HS-5 (cell line): ENCODE data around the gene CACNA1F.

Source experiments
- DNase-seq: peaks from one replicate; pipeline ENCODE4 v3.0.0-alpha.2; 2012; ENCODE audit warnings: low read depth

The CACNA1F gene

DNA sequence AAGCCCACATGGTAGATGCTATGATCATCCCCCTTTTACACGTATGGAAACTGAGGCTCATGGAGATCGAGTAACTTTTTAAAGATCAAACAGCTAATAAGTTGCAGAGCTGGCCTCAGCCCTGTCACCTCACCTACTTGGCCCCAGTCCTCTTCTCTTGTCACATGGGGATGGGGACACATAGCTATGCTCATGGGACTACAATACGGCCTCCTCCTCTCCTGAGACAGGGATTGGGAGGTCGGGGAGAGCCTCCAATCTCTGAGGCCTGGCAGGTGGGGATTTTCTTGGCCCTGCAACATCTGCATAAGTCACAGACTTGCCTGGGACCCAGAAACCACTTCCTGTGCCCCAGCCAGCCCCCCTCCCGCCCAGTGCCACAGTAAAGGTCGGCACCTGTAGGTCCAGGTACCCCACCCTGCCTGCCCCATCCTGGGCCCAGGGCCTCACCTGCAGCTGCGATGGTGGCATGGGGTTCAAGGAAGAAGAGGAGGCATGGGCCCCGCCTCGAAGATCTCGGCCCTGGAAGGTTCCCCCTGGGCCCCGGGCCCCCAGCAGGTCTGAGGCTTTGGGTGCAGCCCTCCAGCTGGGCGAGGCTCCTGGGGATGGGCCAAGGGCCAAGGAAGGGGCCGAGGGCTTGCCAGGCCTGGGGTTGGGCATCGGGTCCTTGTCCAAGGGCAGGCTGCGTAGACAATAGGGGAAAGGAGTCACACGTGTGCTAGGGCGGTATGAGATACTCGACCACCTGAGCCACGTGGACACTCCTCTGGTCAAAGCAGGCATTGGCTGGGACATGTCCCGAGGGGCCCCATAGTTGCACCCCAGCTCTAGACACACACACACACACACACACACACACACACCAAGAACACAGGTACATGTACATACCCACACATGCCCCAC, 25.0 kb upstream of the CACNA1F start:
- no peak for DNase-seq

DNA sequence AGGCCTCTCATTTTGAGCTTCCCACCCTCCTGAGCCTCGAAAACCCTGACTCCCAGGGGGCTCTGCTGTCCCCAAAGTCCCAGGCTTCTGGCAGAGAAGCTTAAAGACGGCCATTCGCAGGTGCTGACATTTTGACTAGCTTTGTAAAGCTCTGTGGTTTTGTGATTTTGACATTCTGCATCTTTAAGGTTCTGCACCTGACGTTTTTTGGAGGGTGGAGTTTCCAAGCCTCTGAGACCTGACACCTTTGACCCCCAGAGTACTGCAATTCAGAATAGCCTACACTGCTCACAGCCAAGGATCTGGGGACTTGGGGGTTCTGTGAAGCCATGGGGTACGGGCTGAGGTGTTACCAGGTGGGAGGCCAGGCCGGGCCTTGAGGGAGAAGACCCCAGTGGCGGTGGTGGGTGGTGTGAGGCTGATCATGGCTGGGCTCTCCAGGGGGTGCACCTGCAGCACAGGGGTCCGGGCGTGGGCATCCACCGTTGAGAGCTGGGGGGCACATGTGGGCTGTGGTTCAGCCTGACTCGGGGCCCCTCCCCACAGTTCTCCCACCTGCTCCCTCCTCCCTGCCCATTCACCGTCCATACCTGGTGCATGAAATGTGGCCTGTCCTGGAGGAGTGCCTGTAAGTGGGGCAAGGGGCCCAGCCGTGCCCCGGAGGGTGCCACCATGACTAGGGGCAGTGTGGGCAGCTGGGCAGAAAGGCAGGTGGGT, 24.1 kb upstream of the CACNA1F start:
- no peak for DNase-seq

DNA sequence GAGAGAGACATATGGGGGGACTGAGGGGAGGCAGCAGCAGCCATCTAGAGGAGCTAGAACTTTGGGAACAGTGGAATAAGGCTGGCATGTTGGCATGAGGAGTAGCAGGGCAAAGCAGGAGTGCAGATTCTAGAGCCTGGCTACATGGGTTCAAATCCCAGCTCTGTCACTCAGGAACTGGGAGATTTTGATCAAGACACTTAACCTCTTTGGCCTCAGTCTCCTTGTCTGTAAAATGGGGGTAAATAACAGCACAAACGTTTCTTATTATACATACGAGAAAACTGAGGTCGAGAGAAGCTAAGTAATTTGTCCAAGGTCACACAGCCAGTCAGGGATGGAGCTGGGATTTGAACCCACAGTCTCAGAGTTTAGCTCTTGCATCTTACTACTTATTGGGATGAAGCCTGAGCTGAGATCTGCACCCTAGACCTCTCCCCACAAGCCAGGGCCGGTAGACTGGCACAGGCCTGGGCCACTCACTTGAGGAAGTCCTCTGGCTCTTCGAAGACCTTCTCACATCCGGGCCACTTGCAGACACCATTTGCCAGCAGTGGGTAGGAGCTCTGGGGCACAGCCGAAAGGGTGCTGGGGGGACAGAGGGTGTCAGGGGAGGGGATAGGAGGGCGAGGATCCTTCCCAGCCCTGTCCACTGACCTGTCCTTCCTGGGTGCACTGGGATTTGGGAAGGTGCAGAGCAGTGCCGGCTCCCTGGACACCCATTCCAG, 23.3 kb upstream of the CACNA1F start:
- DNase-seq, result no peak

DNA sequence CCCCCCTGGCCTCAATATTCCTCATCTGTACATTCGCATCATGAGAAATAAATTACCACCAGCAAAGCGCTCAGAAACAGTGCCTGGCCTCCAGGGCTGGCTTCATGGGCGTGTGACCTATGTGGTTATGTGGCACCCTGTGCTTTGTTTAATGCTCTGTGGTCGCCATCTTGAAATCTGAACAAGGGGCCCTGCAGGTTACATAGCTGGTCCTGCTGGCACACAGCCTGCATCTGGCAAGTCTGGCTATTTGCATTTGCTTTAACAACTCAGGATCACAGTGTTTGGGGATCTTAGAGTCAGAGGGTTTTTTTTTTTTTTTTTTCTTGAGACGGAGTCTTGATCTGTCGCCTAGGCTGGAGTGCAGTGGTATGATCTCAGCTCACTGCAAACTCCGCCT, 21.5 kb upstream of the CACNA1F start:
- DNase-seq, result no peak

DNA sequence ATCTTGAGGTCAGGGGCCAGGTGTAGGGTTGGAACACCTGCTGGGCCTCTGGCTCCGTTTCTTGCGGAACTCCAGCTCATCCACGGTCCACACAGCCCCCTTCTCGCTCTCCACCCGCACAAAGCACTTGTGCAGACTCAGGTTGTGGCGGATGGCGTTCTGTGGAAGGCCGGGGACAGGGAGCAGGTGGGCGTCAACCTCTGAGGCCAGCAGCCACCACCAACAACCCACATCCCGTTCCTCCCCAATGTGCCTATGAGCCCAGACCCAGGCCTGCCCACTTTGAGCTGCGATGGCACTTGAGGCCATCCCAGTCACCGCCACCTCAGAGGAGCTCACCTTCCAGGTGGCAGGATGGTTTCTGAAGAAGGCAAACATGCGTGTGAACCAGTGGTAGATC, 18.2 kb upstream of the CACNA1F start:
- no peak for DNase-seq

DNA sequence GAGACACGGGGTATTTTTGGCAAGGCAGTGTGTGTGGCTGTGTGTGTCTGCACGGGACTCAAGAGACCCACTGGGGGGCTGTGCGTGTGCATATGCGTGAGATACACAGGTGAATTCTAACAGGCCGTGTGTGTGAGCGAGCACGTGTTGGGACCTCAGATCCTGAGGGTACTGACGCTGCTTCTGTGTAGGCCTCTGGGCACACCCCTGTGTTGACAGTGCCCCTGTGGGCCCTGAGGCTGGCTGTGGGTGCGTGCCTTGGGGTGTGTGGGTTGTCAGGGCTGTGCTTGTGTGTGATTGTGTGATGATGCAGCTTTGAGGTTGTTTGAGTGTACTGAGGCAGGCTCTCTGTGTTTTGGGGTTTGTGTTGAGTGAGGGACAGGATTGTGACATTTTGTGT, 17.4 kb upstream of the CACNA1F start:
- no peak for DNase-seq

DNA sequence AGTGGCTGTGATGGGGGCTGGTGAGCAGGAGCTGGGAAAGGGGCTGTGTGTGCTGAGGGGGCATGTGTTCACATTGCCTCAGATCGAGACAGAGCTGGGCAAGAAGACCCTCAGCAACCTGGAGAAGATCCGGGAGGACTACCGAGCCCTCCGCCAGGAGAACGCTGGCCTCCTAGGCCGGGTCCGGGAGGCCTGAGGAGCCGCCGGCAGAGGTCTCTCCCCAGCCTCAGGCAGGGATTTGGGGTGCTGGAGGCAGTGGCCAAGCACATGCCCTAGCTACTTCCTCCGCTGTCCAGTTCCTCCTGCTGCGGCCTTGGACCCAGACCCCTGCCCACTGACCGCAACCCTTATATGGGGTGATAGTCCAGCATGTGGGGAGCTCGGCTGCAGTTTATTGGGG, 16.9 kb upstream of the CACNA1F start:
- DNase-seq, result no peak

DNA sequence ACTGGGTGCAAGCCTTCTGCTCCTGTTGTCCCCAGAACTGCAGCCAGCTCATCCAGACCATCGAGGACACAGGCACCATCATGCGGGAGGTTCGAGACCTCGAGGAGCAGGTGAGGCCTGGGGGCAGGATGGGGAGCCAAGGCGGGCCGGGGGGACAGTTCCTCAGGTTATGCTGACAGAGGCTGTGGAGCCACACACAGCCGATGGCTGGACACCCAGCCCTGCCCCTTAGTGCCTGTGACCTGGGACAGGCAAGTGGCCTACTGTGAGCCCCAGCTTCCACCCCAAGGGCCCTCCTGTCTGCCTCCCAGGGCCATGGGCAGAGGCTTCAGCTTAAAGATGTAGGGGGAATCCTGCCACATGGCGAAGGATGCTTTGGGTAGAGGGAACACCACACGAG, 16.5 kb upstream of the CACNA1F start:
- no peak for DNase-seq

DNA sequence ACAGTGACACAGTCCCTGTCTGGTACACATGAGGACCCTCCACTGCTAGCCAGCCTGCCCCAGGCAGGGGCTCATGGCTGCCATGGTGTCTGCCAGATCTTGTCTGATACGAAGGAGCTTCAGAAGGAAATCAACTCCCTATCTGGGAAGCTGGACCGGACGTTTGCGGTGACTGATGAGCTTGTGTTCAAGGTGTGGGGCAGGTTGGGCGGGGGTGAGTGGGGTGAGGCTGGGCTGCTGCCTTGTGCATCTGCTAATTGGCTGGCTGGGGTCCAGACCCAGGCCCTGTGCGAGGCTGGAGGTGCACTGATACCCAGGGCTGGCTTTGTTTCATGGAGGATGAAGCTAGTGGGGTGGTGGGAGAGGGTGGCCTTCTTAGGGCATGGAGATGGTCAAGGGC, 15.9 kb upstream of the CACNA1F start:
- DNase-seq, result no peak

DNA sequence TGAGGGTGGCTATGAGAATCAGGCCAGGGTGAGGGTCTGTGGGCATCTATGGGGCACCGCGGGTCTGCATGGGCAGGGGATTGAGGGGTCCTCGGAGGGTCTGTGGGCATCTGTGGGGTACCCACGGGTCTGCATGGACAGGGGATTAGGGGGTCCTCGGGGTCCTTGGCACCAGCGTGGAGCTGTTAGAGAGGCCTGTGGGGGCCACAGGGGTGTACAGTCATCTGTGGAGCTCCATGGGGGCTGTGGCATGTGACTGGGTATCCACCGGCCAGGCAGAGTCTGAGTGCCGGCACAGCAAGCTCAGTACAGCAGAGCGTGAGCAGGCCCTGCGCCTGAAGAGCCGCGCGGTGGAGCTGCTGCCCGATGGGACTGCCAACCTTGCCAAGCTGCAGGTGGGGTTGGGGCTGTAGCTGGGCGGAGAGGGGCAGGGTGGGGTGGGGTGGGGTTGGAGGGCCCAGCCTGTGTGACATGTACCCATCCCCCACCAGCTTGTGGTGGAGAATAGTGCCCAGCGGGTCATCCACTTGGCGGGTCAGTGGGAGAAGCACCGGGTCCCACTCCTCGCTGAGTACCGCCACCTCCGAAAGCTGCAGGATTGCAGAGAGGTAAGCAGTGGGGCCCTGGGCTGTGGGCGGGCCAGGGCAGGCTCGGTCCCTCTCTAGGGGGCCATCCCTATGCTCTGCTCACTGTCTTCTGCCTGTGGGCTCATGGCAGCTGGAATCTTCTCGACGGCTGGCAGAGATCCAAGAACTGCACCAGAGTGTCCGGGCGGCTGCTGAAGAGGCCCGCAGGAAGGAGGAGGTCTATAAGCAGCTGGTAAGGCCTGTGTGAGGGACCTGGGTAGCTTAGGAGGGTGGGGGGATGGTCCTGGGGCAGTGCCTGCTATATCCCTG, 15.0 kb upstream of the CACNA1F start:
- no peak for DNase-seq

DNA sequence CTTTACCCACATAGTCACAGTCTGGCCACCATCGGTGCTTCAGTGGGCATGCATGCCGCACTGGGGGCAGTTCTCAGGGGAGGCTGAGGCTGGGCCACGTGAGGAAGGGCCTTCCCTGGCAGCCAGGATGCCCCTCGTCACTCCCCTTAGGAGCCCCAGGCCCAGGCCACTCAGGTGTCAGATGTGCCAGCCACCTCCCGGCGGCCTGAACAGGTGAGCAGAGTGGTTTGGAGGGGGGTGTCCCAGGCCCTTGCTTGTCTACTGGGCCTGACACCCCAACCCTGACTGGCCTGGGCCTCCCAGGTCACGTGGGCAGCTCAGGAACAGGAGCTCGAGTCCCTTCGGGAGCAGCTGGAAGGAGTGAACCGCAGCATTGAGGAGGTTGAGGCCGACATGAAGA, 14.2 kb upstream of the CACNA1F start:
- no peak for DNase-seq

DNA sequence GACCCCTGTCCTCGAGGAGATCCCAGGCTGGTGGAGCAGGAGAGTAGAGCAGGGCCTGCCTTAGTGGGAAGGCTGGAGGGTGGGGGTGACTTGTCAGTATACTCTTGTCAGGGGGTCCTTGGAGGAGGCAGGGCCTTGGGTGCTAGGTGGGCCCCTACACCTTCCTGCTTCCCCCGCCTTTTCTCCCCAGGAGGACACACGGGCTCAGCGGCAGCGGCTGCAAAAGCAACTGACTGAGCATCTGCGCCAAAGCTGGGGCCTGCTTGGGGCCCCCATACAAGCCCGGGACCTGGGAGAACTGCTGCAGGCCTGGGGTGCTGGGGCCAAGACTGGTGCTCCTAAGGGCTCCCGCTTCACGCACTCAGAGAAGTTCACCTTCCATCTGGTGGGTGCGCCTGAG, 13.4 kb upstream of the CACNA1F start:
- no peak for DNase-seq

DNA sequence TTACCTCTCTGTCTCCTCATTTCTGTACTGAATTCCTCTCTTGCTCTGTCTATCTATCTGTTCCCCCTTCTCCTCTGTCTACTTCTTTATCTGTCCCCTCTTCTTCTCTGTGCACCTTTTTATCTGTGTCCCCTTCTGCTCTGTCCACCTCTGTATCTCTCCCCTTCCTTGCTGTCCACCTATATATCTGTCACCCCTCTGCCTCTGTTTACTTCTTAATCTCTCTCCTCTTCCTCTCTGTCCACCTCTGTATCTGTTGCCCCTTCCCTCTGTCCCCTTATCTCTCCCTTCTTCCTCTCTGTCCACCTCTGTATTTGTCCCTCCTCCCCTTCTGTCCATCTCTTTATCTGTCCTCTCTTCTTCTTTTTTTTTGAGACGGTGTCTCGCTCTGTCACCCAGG, 11.1 kb upstream of the CACNA1F start:
- no peak for DNase-seq

DNA sequence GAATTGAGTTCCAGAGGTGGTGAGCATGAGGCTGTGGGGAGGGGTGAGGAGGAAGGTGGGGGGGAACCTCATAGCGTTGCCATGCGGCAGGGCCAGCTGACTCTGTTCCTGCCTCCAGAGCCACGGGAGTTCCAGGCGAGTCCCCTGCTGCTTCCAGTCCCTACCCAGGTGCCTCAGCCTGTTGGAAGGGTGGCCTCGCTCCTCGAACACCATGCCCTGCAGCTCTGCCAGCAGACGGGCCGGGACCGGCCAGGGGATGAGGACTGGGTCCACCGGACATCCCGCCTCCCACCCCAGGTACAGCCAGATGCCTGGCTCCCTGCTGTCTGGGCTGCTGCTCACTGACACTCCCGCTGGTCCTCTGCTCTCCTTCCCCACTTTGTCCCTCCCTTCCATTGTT, 10.0 kb upstream of the CACNA1F start:
- no peak for DNase-seq

DNA sequence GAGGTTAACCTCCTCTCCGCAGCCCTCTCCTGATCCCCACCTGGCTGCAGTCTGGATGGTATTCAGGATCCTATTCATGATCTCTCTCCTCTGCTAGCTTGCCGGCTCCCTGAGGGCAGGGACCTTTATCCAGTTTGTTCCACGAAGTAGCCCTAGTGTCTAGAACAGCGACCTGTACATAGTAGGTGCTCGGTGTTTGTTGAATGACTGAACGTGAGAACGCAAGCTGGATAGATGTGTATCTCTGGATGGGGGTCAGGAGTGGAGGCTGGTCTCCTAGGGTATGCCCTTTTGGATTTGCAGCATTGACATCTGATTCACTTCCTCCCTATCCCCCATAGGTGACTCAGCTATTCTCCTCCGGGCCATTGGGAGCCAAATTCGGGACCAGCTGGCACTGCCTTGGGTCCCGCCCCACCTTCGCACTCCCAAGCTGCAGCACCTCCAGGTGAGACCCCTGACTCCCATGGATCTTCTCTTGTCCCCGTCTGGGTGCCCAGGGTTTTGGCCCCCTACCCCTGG, 9.5 kb upstream of the CACNA1F start:
- DNase-seq, result no peak

DNA sequence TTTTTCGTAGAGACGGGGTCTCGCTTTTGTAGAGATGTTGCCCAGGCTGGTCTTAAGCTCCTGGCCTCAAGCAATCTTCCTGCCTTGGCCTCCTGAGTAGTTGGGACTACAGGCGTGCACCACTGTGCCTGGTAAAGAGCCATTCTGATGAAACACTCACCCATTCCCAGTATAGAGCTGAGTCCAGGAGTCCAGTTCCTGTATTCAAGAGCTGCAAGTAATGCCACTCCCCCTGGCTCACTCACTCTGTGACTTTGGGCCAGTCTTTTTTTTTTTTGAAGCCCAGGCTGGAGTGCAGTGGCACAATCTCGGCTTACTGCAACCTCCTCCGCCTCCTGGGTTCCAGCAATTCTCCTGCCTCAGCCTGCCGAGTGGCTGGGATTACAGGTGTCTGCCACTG, 5.6 kb upstream of the CACNA1F start:
- DNase-seq, result no peak

DNA sequence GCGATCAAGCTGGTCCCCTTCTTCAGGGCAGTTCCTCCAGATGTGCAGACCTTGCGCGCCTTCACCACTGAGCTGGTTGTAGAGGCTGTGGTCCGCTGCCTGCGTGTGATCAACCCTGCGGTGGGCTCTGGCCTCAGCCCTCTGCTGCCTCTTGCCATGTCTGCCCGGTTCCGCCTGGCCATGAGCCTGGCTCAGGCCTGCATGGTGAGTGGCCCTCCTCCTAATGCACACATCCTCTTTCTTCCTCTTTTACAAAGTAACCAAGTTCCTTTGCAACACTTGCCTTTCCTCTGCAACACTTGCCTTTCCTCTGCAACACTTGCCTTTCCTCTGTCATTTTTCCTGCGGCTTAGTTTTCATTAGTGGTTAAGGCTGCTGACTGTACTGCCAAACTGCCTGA, 3.9 kb upstream of the CACNA1F start:
- DNase-seq, result no peak

DNA sequence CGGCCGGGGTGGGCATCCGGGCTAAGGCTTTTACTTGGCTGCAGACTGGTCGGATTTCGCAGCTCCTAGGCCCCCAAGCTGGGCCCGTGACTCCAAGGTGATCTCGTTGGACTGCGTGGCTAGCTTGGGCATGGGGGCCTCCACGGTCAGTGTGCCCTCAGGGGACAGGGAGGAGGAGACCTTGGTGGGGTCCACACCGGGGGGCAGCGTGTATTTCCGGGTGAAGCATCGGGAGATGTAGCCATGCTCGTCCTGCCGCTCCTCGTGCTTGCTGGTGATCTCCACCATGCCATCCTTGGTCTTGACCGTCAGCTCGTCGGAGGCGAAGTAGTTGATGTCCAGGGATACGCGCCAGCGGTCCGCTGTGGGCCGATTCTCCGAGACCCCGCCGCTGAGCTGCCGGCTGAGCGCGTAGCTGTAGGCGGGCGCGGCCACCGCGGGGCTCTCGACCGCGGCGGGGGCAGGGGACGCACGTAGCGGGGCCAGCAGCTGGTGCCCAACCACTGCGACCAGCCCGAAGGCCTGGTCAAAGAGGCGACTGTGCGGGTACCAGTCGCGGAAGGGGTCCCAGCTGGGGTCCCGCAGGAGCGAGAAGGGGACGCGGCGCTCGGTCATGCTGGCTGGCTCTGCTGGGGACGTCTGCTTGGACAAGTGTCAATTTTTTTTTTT, 881 bp upstream of the CACNA1F start:
- DNase-seq, result no peak

DNA sequence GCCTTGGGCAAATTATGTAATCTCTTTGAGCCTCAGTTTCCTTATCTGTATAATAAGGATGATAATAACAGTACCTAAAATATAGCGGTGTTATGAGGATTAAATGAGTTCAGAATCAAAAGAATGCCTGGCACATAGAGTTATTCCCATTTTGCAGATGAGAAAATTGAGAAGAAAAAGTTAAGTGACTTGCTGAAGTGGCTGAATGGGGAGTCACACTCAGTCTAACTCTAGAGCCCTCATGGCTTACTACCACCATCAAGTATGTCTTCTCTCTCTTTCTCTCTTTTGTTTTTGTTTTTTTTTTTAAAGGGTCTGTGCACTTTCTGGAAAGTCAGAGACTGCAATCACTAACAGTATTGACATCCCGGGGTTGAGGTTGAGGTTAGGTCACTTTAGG, 615 bp downstream of the CACNA1F start:
- no peak for DNase-seq

DNA sequence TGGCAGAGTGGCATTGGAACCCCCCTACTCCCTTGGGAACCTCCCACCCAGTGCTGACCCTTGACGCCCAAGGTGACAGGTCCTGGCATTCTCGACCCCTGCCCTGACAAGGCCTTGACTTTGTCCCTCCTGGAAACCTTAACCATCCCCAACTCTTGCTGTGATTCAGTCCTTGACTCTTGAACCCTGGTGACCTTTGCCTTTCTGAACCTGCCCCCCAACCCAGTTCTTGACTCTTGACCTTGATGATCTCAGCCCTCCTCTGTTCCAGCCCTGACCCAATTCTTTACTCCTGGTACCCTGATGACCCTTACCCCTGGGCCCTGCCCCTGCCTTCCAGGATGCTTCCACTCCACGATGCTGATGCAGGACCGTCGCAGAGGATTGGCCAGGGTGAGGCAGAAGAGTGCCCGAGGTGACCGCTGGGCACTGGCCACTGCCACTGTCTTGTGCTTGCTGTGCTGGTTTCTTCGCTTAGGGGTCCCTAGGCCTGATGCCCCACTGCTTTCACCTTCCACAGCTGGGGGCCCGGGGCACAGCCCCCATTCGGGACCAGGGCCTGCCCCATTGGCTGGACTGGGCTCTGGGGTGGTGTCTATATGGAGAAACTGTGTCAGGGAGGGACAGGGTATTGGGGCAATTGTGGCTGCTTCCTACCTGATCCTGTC, 1.7 kb downstream of the CACNA1F start:
- DNase-seq, result no peak
